GM12865 (cell line): ENCODE measurements around the gene TMEM126A.
"Not testable (repeated sequence)": the region's sequence is repeated elsewhere in the genome, so short reads cannot be mapped to it uniquely, and the experiment has no call there.

Experiments used
- DNase-seq: peaks from one replicate; pipeline ENCODE4 v3.0.0; 2010; ENCODE audit warnings: low read depth
- H3K4me3 ChIP-seq: 2 replicates; pipeline ENCODE4 v1.5.1; 2011; ENCODE audit warnings: mild to moderate bottlenecking, low read depth, low read length, control low read depth
- CTCF ChIP-seq: IDR thresholded peaks from 2 replicates; pipeline ENCODE4 v1.5.1; 2011; ENCODE audit warnings: low read length, control low read depth, low read depth, inconsistent platforms; ENCODE audit not compliant: insufficient read depth; ENCODE audit errors: missing control alignments

The TMEM126A gene

GRCh38 chr11:85647604-85648299 is at the start of gene TMEM126A:
Gene TMEM126A, plus strand, starts transcription at chr11:85647967. Its CDS starts 2,289 bp downstream, at chr11:85650256.
- peak within 1 kb of the TSS; percentile 86 for H3K4me3 ChIP-seq
- no peak for TF ChIP-seq CTCF
- peak; percentile 92 for DNase-seq

- TF ChIP-seq CTCF: no peak
- DNase-seq: no peak
- H3K4me3 ChIP-seq: no peak overlapping the region
These were observed 48.7 kb upstream of the TMEM126A start for GRCh38 chr11:85599083-85599482.

GRCh38 chr11:85602526-85603213 is 45.1 kb upstream of the TMEM126A start:
- no peak for TF ChIP-seq CTCF
- H3K4me3 ChIP-seq: no peak overlapping the region
- DNase-seq: no peak

GRCh38 chr11:85603220-85603619 is 44.5 kb upstream of the TMEM126A start:
- no peak for DNase-seq
- no peak overlapping the region for H3K4me3 ChIP-seq

GRCh38 chr11:85606237-85606636 is 41.5 kb upstream of the TMEM126A start:
- not testable (repeated sequence) for H3K4me3 ChIP-seq

More at GRCh38 chr11:85603220-85603619, 44.5 kb upstream of the TMEM126A start:
- TF ChIP-seq CTCF: no peak

GRCh38 chr11:85608621-85609020 is 39.1 kb upstream of the TMEM126A start:
- H3K4me3 ChIP-seq, DNase-seq: not testable (repeated sequence)

More at GRCh38 chr11:85606237-85606636, 41.5 kb upstream of the TMEM126A start:
- DNase-seq: not testable (repeated sequence)

- H3K4me3 ChIP-seq, DNase-seq: not testable (repeated sequence)
These were observed 38.5 kb upstream of the TMEM126A start for GRCh38 chr11:85609286-85609685.

- not testable (repeated sequence) for H3K4me3 ChIP-seq, DNase-seq
These were observed 36.1 kb upstream of the TMEM126A start for GRCh38 chr11:85611643-85612042.

GRCh38 chr11:85619499-85619898 is 28.3 kb upstream of the TMEM126A start:
- no peak for DNase-seq
- H3K4me3 ChIP-seq: no peak overlapping the region
- no peak for TF ChIP-seq CTCF
